Measurements from ENCODE around the gene LRRC37A2.
"Not testable (repeated sequence)": the region's sequence is repeated elsewhere in the genome, so short reads cannot be mapped to it uniquely, and the experiment has no call there.

LRRC37A2 gene

GRCh38 chr17:46598344-46598931 is 86.2 kb downstream of the LRRC37A2 start:
- not testable (repeated sequence) for DNase-seq

DNA sequence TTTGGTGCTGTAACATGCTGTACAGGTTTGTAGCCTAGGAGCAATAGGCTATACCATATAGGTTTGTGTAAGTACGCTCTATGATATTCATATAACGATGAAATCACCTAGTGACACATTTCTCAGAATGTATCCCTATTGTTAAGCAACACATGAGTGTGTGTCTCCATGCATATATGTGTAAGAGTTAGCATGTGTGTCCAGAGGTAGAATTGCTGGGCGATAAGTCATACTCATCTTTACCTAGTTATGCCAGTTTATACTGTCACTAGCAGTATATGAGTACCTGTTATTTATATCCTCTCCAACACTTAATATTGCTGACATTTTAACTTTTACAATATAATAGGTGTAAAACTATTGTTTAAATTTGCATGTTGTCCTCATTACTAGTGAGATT is 88.5 kb downstream of the LRRC37A2 start:
- not testable (repeated sequence) for DNase-seq

DNA sequence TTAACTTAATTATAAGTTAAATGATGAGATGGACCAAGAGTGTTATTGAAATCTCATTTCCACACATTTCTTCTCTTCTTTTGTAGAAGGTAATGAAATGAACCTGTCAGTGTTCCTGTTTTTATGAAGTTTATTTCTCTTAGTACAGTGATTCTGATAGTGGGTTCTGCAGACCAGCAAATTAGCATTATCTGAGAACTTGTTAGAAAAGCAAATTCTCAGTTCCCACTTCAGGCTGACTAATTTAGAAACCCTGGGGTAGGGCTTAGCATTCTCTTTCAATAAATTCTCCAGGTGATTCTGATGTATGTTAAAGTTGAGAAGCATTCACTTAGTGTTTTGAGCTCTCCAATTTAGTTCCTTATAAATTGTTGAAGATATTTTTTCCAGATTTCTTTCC is 90.9 kb downstream of the LRRC37A2 start:
- not testable (repeated sequence) for DNase-seq

All from CD4-positive, alpha-beta T cell treated with Interleukin-17A for 4 hours (primary cell).